Effector memory CD4-positive, alpha-beta T cell (primary cell): Measurements from ENCODE around the gene FGF12.

Experiments used
- DNase-seq, 3 donors: peaks; one replicate each; pipeline ENCODE4 v3.0.0-alpha.2; 2020
- H3K27ac ChIP-seq: 2 replicates; pipeline ENCODE4 v1.7.0; 2013; ENCODE audit warnings: mild to moderate bottlenecking, low read length, moderate library complexity; ENCODE audit not compliant: insufficient read depth, poor library complexity, severe bottlenecking
- H3K27me3 ChIP-seq: replicated peaks from 2 replicates; pipeline ENCODE4 v1.7.0; 2013; ENCODE audit warnings: mild to moderate bottlenecking, low read length; ENCODE audit not compliant: insufficient read depth, control insufficient read depth, poor library complexity, severe bottlenecking
- H3K36me3 ChIP-seq: 2 replicates; pipeline ENCODE4 v1.7.0; 2013; ENCODE audit warnings: mild to moderate bottlenecking, low read length, moderate library complexity; ENCODE audit not compliant: control insufficient read depth, insufficient read depth
- H3K4me1 ChIP-seq: 2 replicates; pipeline ENCODE4 v1.7.0; 2013; ENCODE audit warnings: low read length, mild to moderate bottlenecking; ENCODE audit not compliant: control insufficient read depth, insufficient read depth, poor library complexity, severe bottlenecking
- H3K4me3 ChIP-seq: 2 replicates; pipeline ENCODE4 v1.7.0; 2013; ENCODE audit warnings: low read length, low read depth, mild to moderate bottlenecking; ENCODE audit not compliant: insufficient read depth, poor library complexity, severe bottlenecking
- H3K9me3 ChIP-seq: 2 replicates; pipeline ENCODE4 v1.7.0; 2013; ENCODE audit warnings: mild to moderate bottlenecking, low read length, moderate library complexity; ENCODE audit not compliant: control insufficient read depth

Gene FGF12

DNA sequence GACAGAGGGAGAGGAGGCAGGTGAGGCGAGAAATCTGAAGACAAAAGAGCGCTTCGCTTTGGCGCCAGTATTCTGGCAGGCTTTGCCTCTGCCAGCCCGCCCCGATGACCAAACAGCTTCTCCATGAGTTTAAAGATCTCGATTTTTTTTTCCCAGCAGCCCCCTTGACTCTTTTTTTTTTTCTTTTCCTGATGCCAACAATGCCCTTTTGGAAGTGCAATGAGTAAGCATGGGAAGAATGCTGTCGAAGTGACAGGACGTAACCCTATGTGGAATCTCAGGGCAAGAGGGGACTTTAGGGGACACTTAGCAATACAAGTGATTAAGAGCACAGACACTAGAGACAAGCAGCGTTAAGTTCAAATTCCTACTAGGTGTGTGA is 211.7 kb downstream of the FGF12 start:
- Histone ChIP-seq H3K27ac (no peak overlapping the region), H3K36me3 (no peaks in the 10 kb centered on the region), H3K9me3 (no peaks in the 10 kb centered on the region), H3K4me3 (no peak overlapping the region), H3K27me3 (no peaks in the 10 kb centered on the region), H3K4me1 (no peaks in the 10 kb centered on the region)
- DNase-seq, result no peak

- DNase-seq, result no peak
These were observed 212.3 kb downstream of the FGF12 start for GRCh38 chr3:192514754-192515663.

DNA sequence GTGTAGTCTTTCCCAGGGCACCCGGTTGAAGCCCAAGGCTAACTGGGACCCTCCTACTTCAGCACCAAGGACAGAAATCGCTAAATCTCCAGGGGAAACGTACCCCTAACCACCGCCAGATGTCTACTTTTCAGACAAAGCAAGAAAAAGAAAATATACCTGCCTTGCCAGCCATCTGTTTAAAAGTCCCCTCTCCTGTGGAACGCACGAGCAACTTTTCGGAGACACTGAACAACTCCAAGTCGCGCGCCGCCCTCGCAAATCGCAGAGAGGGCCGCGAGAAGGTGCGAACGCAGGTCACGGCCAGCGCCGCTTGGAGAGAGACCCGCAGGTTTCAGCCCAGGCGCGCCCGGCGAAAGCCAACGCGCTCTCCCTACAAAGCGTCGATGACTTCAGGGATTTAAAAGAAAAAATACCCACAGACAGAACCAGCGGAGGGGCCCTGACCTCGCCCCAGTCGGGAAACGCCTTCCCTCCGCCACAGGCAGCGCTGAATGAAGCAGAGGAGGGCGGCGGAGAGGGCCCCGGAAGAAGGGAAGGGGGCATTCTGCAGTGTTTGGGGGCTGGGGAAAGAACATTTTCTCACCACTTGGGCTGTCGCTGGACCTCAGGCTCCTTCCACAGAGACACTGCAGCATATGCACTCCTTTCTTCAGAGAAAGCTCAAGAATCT is 213.1 kb downstream of the FGF12 start:
- H3K27me3 ChIP-seq, result no peaks in the 10 kb centered on the region
- H3K4me3 ChIP-seq, result no peak overlapping the region
- H3K9me3 ChIP-seq, result no peaks in the 10 kb centered on the region
- H3K4me1 ChIP-seq, result no peaks in the 10 kb centered on the region
- DNase-seq, result no peak
- H3K27ac ChIP-seq, result no peak overlapping the region
- no peaks in the 10 kb centered on the region for H3K36me3 ChIP-seq

More at GRCh38 chr3:192514754-192515663, 212.3 kb downstream of the FGF12 start:
- no peaks in the 10 kb centered on the region for H3K4me1 ChIP-seq
- H3K36me3 ChIP-seq, result no peaks in the 10 kb centered on the region
- H3K27me3 ChIP-seq, result no peaks in the 10 kb centered on the region
- H3K9me3 ChIP-seq, result no peaks in the 10 kb centered on the region
- no peak overlapping the region for H3K27ac ChIP-seq
- no peak overlapping the region for H3K4me3 ChIP-seq

DNA sequence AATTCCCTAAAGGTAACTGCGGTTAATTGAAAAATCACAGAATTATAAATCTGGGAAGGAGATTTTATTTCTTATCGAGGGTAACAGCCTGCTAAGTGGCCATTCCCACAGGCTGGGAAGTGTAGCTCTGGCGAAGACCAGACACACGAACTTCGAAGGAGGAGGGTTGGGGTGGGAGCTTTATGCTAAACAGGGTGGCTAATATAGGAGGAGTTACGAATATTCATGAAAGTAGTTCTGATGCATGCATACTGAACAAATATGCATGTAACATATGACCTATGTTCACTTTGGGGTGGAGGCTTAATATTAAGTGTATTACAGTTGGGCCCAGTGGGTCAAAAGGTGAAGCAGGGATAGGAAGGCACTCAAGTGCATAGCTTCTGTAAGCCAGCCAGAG is 221.6 kb downstream of the FGF12 start:
- no peak overlapping the region for H3K27ac ChIP-seq
- DNase-seq, result no peak
- no peak overlapping the region for H3K4me3 ChIP-seq
- H3K4me1 ChIP-seq, result no peaks in the 10 kb centered on the region
- no peaks in the 10 kb centered on the region for H3K36me3 ChIP-seq
- no peaks in the 10 kb centered on the region for H3K9me3 ChIP-seq
- no peaks in the 10 kb centered on the region for H3K27me3 ChIP-seq

DNA sequence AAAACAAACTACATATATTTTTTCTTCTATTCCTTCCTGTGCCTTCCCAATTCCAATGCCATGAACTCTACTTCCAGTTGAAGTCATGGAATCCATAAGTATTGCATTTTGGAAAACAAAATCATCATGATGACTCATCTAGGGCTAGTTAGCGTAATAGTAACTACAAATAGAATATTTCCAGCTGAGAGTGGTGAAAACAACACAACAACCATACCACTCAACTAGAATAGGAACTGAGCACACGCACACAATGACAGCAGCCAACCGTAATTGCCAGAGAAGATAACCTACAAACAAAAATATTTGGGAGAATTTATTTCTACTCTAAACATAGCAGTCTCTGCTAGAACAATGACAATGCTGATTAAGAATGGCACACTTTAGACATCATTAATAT is 225.9 kb downstream of the FGF12 start:
- H3K27me3 ChIP-seq, result no peaks in the 10 kb centered on the region
- no peaks in the 10 kb centered on the region for H3K4me1 ChIP-seq
- H3K27ac ChIP-seq, result no peak overlapping the region
- no peak for DNase-seq
- H3K9me3 ChIP-seq, result no peaks in the 10 kb centered on the region
- no peak overlapping the region for H3K4me3 ChIP-seq
- no peaks in the 10 kb centered on the region for H3K36me3 ChIP-seq

GRCh38 chr3:192496905-192497587 is 230.3 kb downstream of the FGF12 start:
- no peaks in the 10 kb centered on the region for H3K4me1 ChIP-seq
- no peaks in the 10 kb centered on the region for H3K36me3 ChIP-seq
- H3K27me3 ChIP-seq, result no peaks in the 10 kb centered on the region
- no peak overlapping the region for H3K4me3 ChIP-seq
- no peak overlapping the region for H3K27ac ChIP-seq
- no peak for DNase-seq
- H3K9me3 ChIP-seq, result no peaks in the 10 kb centered on the region

- H3K4me1 ChIP-seq, result no peaks in the 10 kb centered on the region
- H3K4me3 ChIP-seq, result no peak overlapping the region
- no peaks in the 10 kb centered on the region for H3K27me3 ChIP-seq
- H3K27ac ChIP-seq, result no peak overlapping the region
- no peaks in the 10 kb centered on the region for H3K9me3 ChIP-seq
- H3K36me3 ChIP-seq, result no peaks in the 10 kb centered on the region
- DNase-seq, result no peak
These were observed 233.2 kb downstream of the FGF12 start for GRCh38 chr3:192494174-192494573.

DNA sequence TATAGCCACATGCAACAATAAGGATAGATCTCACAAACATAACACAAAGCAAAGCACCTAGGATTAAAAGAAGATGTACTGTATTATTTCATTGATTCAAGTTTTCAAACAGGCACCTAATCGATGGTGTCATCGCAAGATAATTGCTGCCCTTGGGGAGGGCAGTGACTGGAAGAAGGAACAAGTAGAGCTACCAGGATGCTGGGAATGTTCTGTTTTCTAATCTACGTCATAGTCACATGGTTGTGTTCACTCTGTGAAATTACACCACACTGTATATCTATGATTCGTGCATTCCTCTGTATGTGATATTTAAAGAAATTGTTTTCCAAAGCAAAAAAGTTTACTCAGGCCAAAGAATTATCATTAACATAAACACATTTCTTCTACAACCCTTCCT is 236.6 kb downstream of the FGF12 start:
- no peak for DNase-seq
- no peak overlapping the region for H3K27ac ChIP-seq
- no peak overlapping the region for H3K4me3 ChIP-seq

DNA sequence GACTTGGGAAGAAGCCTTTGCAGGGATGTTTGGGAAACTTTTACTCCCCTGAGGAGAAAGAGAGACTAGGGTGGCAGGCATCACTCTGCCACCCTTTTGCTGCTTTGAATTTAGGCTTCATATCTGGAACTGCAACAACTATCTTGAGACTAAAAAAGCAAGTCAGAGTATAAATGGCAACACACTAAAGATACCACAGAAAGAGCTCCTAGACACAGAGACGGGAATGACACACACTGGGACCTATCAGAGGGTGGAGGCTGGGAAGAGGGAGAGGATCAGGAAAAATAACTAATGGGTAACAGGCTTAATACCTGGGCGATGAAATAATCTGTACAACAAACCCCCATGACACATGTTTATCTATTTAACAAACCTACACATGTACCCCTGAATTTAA is 237.8 kb downstream of the FGF12 start:
- Histone ChIP-seq H3K36me3 (no peaks in the 10 kb centered on the region), H3K4me3 (no peak overlapping the region), H3K9me3 (no peaks in the 10 kb centered on the region), H3K27me3 (no peaks in the 10 kb centered on the region), H3K4me1 (no peaks in the 10 kb centered on the region), H3K27ac (no peak overlapping the region)
- no peak for DNase-seq

More for the DNA sequence above, 236.6 kb downstream of the FGF12 start:
- H3K9me3 ChIP-seq, result no peaks in the 10 kb centered on the region
- H3K27me3 ChIP-seq, result no peaks in the 10 kb centered on the region
- no peaks in the 10 kb centered on the region for H3K4me1 ChIP-seq
- H3K36me3 ChIP-seq, result no peaks in the 10 kb centered on the region

DNA sequence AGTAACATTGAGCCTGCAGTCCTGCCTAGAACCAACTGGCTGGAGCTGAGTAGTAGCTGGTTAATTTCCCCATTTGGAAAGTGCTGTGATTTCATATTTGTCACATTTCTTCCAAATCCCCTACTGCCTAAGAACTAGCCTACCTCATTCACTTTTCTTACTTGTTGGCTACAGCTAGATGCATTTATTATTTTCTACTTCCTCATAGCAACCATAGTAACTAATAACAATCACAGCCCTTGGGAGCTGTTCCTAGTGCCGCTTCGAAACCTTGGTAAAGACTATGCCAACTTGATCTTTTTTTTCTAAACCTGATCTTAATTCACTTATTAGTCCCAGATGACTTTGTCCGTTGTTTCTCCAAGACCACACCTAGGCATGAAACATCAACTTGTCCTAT is 240.3 kb downstream of the FGF12 start:
- H3K27me3 ChIP-seq, result no peaks in the 10 kb centered on the region
- no peak overlapping the region for H3K4me3 ChIP-seq
- H3K9me3 ChIP-seq, result no peaks in the 10 kb centered on the region
- H3K27ac ChIP-seq, result no peak overlapping the region
- no peak for DNase-seq
- no peaks in the 10 kb centered on the region for H3K36me3 ChIP-seq
- H3K4me1 ChIP-seq, result no peaks in the 10 kb centered on the region
